HepG2 (cell line): ENCODE measurements around the gene ATP7A. TPM values are rescaled to one million over a fixed set of nuclear protein-coding genes. Genes with fewer than 3 reads are reported as not detected.

Experiments
- DR1 ChIP-seq: sonication (generic); formaldehyde crosslinking; IDR thresholded peaks from 2 replicates; pipeline ENCODE4 v1.8.0; 2021; ENCODE audit warnings: mild to moderate bottlenecking, missing genetic modification reagents, inconsistent platforms
- ETS1 ChIP-seq: sonication (generic); formaldehyde crosslinking; IDR thresholded peaks from 2 replicates; pipeline ENCODE4 v1.4.0; 2020; ENCODE audit warnings: missing genetic modification reagents
- JARID2 ChIP-seq: sonication (generic); formaldehyde crosslinking; IDR thresholded peaks from 2 replicates; pipeline ENCODE4 v1.8.1; 2023; ENCODE audit warnings: missing genetic modification reagents, inconsistent platforms; ENCODE audit not compliant: insufficient replicate concordance
- MAX ChIP-seq: IDR thresholded peaks from 2 replicates; pipeline ENCODE4 v1.6.1; 2012; ENCODE audit warnings: inconsistent platforms
- PBX2 ChIP-seq: IDR thresholded peaks from 2 replicates; pipeline ENCODE4 v1.6.1; 2016; ENCODE audit warnings: control low read depth
- RAD21 ChIP-seq: fragments of 450-650 bp; formaldehyde crosslinking; IDR thresholded peaks from 2 replicates; pipeline ENCODE4 v1.5.0; 2020; ENCODE audit warnings: mild to moderate bottlenecking
- REXO4 ChIP-seq: sonication (generic); formaldehyde crosslinking; IDR thresholded peaks from 2 replicates; pipeline ENCODE4 v1.8.0; 2022; ENCODE audit warnings: missing genetic modification reagents, mild to moderate bottlenecking, borderline replicate concordance
- USF2 ChIP-seq, 2 experiments: sonication (generic) in 1 of 2; formaldehyde crosslinking in 1 of 2; IDR thresholded peaks; 2 replicates each; pipeline versions ENCODE4 v1.5.1 to v1.6.1; 2011 to 2020; ENCODE audit warnings: borderline replicate concordance in 1 of 2, low read depth in 1 of 2, low read length in 1 of 2, mild to moderate bottlenecking in 1 of 2, missing genetic modification reagents in 1 of 2, moderate library complexity in 1 of 2
- ZFP36L1 ChIP-seq: sonication (generic); formaldehyde crosslinking; IDR thresholded peaks from 2 replicates; pipeline ENCODE4 v1.8.0; 2022; ENCODE audit warnings: mild to moderate bottlenecking, missing genetic modification reagents, moderate library complexity
- ZKSCAN5 ChIP-seq: sonication (generic); formaldehyde crosslinking; IDR thresholded peaks from 2 replicates; pipeline ENCODE4 v1.5.1; 2020; ENCODE audit warnings: mild to moderate bottlenecking, missing genetic modification reagents
- ZNF33B ChIP-seq: sonication (generic); formaldehyde crosslinking; IDR thresholded peaks from 2 replicates; pipeline ENCODE4 v1.5.1; 2020; ENCODE audit warnings: mild to moderate bottlenecking, missing genetic modification reagents
- ZNF629 ChIP-seq: sonication (generic); formaldehyde crosslinking; conservative IDR thresholded peaks from 2 replicates; pipeline ENCODE4 v1.5.0; 2020; ENCODE audit warnings: missing genetic modification reagents
- ZNF788 ChIP-seq: sonication (generic); formaldehyde crosslinking; IDR thresholded peaks from 2 replicates; pipeline ENCODE4 v1.5.0; 2020; ENCODE audit warnings: mild to moderate bottlenecking, missing genetic modification reagents, borderline replicate concordance
- ZNF792 ChIP-seq: IDR thresholded peaks from 2 replicates; pipeline ENCODE4 v1.6.1; 2016
- ZSCAN25 ChIP-seq: sonication (generic); formaldehyde crosslinking; IDR thresholded peaks from 2 replicates; pipeline ENCODE4 v1.8.0; 2022; ENCODE audit warnings: mild to moderate bottlenecking, missing genetic modification reagents
- polyA plus RNA-seq, 8 experiments: library from polyadenylated mRNA; depleted of rRNA in 3 of 8; stranded (reverse) in 7 of 8; unstranded in 1 of 8; fragments of >200 nt; fragmentation: Illumina TruSeq in 4 of 8; extraction: Trizol in 4 of 8; gene quantifications; 2 replicates each; pipeline versions ENCODE4 v1.2.1 to v1.2.3, GENCODE V29; 2011 to 2016; ENCODE audit warnings: low read depth in 4 of 8, missing spikeins in 1 of 8, mixed read lengths in 1 of 8; ENCODE audit not compliant: insufficient read depth in 1 of 8
- total RNA-seq, 5 experiments: library from RNA; depleted of rRNA; stranded (reverse); fragments of >200 nt; fragmentation: Illumina TruSeq; extraction: Trizol; gene quantifications; 2 replicates each; pipeline ENCODE4 v1.2.3, GENCODE V29; 2016; ENCODE audit warnings: low read depth in 1 of 5
- TF ChIP-seq, protein P1 (sequence below): sonication (generic); formaldehyde crosslinking; IDR thresholded peaks from 2 replicates; pipeline ENCODE4 v1.4.0; 2020; ENCODE audit warnings: mild to moderate bottlenecking, missing genetic modification reagents

The ATP7A gene
- total and polyA plus RNA-seq, 2 of the 13 experiments (the other 11 are each of a cell fraction or from before 2014, with no cell fraction given), result 1.7 to 4.7 TPM

DNA sequence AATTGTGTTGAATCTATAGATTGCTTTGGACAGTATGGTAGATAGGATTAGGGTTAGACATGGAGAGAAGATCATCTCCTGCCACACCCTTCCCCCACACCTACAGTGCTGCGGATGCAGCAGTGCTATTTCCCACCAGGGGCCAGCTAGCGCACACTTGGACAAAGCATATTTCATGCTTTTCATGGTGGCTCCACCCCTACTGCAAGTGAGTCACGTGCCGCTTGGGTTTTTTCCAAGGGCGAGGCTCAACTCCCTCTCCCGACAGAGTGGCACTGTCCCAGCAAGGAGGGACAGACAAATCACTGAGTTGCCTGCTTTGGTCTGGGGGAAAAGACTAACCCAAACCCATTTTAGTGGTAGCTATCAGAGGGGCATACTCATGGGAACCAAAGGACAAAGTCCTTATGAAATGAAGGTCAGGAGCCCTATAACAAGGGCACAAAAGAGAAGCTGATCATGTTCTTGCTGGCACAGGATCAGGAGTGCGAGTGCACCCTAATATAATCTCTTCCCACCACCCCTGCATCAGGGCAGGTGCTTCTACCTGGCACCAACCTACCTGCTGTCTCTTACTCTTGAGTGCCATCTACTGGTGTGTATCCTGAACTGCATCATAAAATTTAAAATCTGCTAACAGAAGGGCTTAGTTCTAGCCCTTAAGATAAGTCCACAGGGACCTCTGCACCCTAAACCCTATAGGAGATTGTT is 114.0 kb downstream of the ATP7A start (continued):
- TF ChIP-seq USF2 (IDR thresholded peaks at IDR 0.05; ENCODE audit: low read depth, low read length), result peak; percentile 42; the same call in 1 of the 2 replicates
- peak; percentile 66; the same call in 1 of the 2 replicates for TF ChIP-seq USF2 (CRISPR knock-in tag; IDR thresholded peaks at IDR 0.05; ENCODE audit: borderline replicate concordance)
- TF ChIP-seq, protein P1, sequence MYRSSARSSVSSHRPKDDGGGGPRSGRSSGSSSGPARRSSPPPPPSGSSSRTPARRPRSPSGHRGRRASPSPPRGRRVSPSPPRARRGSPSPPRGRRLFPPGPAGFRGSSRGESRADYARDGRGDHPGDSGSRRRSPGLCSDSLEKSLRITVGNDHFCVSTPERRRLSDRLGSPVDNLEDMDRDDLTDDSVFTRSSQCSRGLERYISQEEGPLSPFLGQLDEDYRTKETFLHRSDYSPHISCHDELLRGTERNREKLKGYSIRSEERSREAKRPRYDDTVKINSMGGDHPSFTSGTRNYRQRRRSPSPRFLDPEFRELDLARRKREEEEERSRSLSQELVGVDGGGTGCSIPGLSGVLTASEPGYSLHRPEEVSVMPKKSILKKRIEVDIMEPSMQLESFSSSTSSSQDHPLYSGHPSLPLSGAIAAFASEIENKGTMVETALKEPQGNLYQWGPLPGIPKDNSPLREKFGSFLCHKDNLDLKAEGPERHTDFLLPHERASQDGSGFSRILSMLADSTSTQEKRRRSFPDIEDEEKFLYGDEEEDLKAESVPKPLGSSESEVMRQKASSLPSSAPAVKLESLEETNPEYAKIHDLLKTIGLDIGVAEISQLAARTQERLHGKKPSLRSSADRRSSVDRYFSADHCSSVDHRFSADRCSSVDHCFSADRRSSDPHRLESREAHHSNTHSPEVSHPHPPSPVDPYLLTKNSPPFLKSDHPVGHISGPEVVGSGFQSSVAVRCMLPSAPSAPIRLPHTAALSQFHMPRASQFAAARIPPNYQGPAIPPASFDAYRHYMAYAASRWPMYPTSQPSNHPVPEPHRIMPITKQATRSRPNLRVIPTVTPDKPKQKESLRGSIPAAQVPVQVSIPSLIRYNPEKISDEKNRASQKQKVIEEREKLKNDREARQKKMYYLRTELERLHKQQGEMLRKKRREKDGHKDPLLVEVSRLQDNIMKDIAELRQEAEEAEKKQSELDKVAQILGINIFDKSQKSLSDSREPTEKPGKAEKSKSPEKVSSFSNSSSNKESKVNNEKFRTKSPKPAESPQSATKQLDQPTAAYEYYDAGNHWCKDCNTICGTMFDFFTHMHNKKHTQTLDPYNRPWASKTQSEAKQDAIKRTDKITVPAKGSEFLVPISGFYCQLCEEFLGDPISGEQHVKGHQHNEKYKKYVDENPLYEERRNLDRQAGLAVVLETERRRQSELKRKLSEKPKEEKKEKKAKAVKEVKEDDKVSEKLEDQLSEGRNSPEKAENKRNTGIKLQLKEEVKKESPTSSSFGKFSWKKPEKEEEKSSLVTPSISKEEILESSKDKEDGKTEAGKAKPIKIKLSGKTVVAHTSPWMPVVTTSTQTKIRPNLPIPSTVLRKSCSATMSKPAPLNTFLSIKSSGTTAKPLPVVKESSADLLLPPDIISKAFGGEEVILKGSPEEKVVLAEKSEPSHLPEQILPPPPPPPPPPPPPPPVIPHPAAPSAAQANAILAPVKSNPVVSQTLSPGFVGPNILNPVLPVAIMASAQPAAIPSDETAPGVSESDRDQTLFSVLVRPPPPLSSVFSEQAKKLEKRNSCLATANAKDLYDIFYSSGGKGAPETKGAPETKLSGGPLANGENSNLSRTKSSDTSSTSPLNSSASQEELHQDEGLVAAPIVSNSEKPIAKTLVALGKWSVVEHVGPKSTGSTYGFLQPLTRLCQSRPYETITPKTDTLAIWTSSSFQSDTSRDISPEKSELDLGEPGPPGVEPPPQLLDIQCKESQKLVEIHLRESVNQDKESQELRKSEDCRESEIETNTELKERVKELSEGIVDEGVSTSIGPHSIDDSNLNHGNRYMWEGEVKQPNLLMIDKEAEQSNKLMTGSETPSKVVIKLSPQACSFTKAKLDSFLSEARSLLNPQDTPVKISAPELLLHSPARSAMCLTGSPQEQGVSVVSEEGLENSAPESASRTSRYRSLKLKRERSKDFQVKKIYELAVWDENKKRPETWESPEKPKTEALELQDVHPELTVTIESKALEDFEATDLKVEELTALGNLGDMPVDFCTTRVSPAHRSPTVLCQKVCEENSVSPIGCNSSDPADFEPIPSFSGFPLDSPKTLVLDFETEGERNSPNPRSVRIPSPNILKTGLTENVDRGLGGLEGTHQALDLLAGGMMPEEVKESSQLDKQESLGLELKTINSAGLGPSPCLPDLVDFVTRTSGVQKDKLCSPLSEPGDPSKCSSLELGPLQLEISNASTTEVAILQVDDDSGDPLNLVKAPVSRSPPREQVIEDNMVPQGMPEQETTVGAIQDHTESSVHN, result no peak
- TF ChIP-seq ZFP36L1 (CRISPR knock-in tag), result no peak
- no peak for TF ChIP-seq ZKSCAN5 (CRISPR knock-in tag)
- TF ChIP-seq MAX, result 0 out of 2 replicates have a peak, but pooled peaks have one; percentile 16
- TF ChIP-seq ZNF788 (CRISPR knock-in tag), result no peak
- TF ChIP-seq ZNF792 (CRISPR knock-in tag), result no peak
- no peak for TF ChIP-seq ZNF33B
- no peak for TF ChIP-seq JARID2
- no peak for TF ChIP-seq ZNF629 (CRISPR knock-in tag)
- TF ChIP-seq DR1 (CRISPR knock-in tag), result no peak
- no peak for TF ChIP-seq REXO4 (CRISPR knock-in tag)
- peak; percentile 34 for TF ChIP-seq RAD21 (CRISPR knock-in tag)
- no peak for TF ChIP-seq PBX2 (CRISPR knock-in tag)
- TF ChIP-seq ZSCAN25 (CRISPR knock-in tag), result no peak
- TF ChIP-seq ETS1 (CRISPR knock-in tag), result no peak
